HEK293 (cell line): ENCODE data around the gene RASSF10.

Source experiments
- KLF9 ChIP-seq: fragments of 450-650 bp; formaldehyde crosslinking; IDR thresholded peaks from 2 replicates; pipeline ENCODE4 v1.5.1; 2016; ENCODE audit warnings: missing biosample characterization, missing genetic modification characterization, low read depth
- ZNF155 ChIP-seq: fragments of 450-650 bp; formaldehyde crosslinking; IDR thresholded peaks from 2 replicates; pipeline ENCODE4 v1.5.1; 2016; ENCODE audit warnings: missing biosample characterization, missing genetic modification characterization
- ZNF610 ChIP-seq: fragments of 450-650 bp; formaldehyde crosslinking; IDR thresholded peaks from 2 replicates; pipeline ENCODE4 v1.5.1; 2016; ENCODE audit warnings: missing biosample characterization, missing genetic modification characterization, borderline replicate concordance
- TF ChIP-seq, protein P1 (sequence below): fragments of 450-650 bp; formaldehyde crosslinking; IDR thresholded peaks from 2 replicates; pipeline ENCODE4 v1.5.1; 2016; ENCODE audit warnings: missing biosample characterization, missing genetic modification characterization

DNA sequence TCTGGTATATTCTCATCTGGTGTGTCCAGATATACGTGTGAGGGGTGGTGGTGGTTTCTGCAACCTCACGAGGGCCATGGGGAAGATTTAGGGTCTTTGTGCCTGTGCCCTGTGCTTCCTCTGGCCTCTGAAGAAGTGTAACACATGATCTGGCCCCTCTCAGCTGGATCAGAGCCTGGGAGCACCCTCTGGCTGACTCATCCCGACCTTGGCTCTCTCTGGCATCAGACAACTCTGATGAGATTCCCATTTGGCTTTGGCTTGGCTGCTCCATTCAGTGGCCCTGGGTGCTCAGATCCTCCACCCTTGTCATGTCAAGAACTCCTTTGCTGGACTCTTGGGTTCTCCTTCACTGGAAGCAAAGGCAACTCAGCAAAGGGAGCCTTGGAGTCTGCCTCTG is 45.2 kb downstream of the RASSF10 start:
- TF ChIP-seq, protein P1, sequence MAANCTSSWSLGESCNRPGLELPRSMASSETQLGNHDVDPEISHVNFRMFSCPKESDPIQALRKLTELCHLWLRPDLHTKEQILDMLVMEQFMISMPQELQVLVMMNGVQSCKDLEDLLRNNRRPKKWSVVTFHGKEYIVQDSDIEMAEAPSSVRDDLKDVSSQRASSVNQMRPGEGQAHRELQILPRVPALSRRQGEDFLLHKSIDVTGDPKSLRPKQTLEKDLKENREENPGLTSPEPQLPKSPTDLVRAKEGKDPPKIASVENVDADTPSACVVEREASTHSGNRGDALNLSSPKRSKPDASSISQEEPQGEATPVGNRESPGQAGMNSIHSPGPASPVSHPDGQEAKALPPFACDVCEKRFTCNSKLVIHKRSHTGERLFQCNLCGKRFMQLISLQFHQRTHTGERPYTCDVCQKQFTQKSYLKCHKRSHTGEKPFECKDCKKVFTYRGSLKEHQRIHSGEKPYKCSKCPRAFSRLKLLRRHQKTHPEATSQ (tag by site-specific recombination) = no peak
- TF ChIP-seq ZNF610 (tag by site-specific recombination) (no peak), KLF9 (tag by site-specific recombination) (no peak), ZNF155 (no peak)
